Dendritic cell treated with granulocyte-macrophage colony-stimulating factor and Interleukin-4, amounts not matched to agents 40 ng/mL and 50 ng/mL, for 4 days (primary cell): ENCODE measurements around the gene NUDT8.

Experiments used
- H3K27ac Mint-ChIP-seq: one replicate; pipeline ENCODE4 v1.8.0; 2022; ENCODE audit warnings: mild to moderate bottlenecking, mixed read lengths
- H3K27me3 Mint-ChIP-seq: one replicate; pipeline ENCODE4 v1.8.0; 2022; ENCODE audit warnings: mild to moderate bottlenecking, mixed read lengths
- H3K36me3 Mint-ChIP-seq: one replicate; pipeline ENCODE4 v1.8.0; 2022; ENCODE audit warnings: low read depth, mixed read lengths
- H3K4me1 Mint-ChIP-seq: one replicate; pipeline ENCODE4 v1.8.0; 2022; ENCODE audit warnings: low read depth, mixed read lengths
- H3K4me3 Mint-ChIP-seq: one replicate; pipeline ENCODE4 v1.8.0; 2022; ENCODE audit warnings: mild to moderate bottlenecking, moderate library complexity, mixed read lengths
- H3K9me3 Mint-ChIP-seq: one replicate; pipeline ENCODE4 v1.8.0; 2022; ENCODE audit warnings: mixed read lengths
- intact Hi-C: fragments of 100-400 bp; cut with micrococcal nuclease; formaldehyde crosslinking; loops from one replicate; pipeline ENCODE4 v1.15.0; 2022

Gene NUDT8

GRCh38 chr11:67582011-67582410, 47.7 kb downstream of the NUDT8 start:
- peaks cover 70% of the 10 kb centered on the region for H3K4me1 Mint-ChIP-seq
- intact Hi-C loops = loop anchor here (5.0 to 10.0 kb wide), 2 partner anchors 35 to 227 kb away; partner anchors contain the start of gene POLD4
- peak overlapping the region; percentile 95 for H3K27ac Mint-ChIP-seq
- no peaks in the 10 kb centered on the region for H3K9me3 Mint-ChIP-seq
- H3K4me3 Mint-ChIP-seq = no peak overlapping the region
- peaks cover 37% of the 10 kb centered on the region for H3K36me3 Mint-ChIP-seq
- peaks cover 17% of the 10 kb centered on the region for H3K27me3 Mint-ChIP-seq

- peaks cover 31% of the 10 kb centered on the region for H3K36me3 Mint-ChIP-seq
- intact Hi-C loops = loop anchor here (5.0 to 10.0 kb wide), 2 partner anchors 36 to 227 kb away; partner anchors contain the start of gene POLD4
- peaks cover 22% of the 10 kb centered on the region for H3K27me3 Mint-ChIP-seq
- H3K9me3 Mint-ChIP-seq = no peaks in the 10 kb centered on the region
- no peak overlapping the region for H3K4me3 Mint-ChIP-seq
- H3K27ac Mint-ChIP-seq = no peak overlapping the region
- peaks cover 64% of the 10 kb centered on the region for H3K4me1 Mint-ChIP-seq
Observed at GRCh38 chr11:67581469-67581868, 48.3 kb downstream of the NUDT8 start.

GRCh38 chr11:67577951-67578350, 51.8 kb downstream of the NUDT8 start:
- peaks cover 42% of the 10 kb centered on the region for H3K27me3 Mint-ChIP-seq
- H3K4me3 Mint-ChIP-seq = no peak overlapping the region
- no peaks in the 10 kb centered on the region for H3K9me3 Mint-ChIP-seq
- H3K27ac Mint-ChIP-seq = no peak overlapping the region
- intact Hi-C loops = no loop called here
- H3K4me1 Mint-ChIP-seq = peaks cover 38% of the 10 kb centered on the region
- no peaks in the 10 kb centered on the region for H3K36me3 Mint-ChIP-seq
